Activated naive CD8-positive, alpha-beta T cell treated with anti-CD3 and anti-CD28 coated beads, Interleukin-2, amount 50 U/mL, for 16 hours (primary cell): Measurements from ENCODE around the gene DLX4.

ENCODE experiments used
- DNase-seq: peaks from one replicate; pipeline ENCODE4 v3.0.0-alpha.2; 2020; ENCODE audit warnings: low read depth, low spot score

DLX4 gene

GRCh38 chr17:49946964-49947584 is 21.9 kb upstream of the DLX4 start:
- DNase-seq: no peak

GRCh38 chr17:49949634-49950033 is 19.4 kb upstream of the DLX4 start:
- no peak for DNase-seq

GRCh38 chr17:49951362-49952082 is 17.5 kb upstream of the DLX4 start:
- DNase-seq: no peak

GRCh38 chr17:49952209-49952911 is 16.6 kb upstream of the DLX4 start:
- peak; percentile 56 for DNase-seq

GRCh38 chr17:49952912-49953497 is 16.0 kb upstream of the DLX4 start:
- no peak for DNase-seq

- DNase-seq: no peak
These were observed 13.8 kb upstream of the DLX4 start for GRCh38 chr17:49955157-49955556.

- no peak for DNase-seq
These were observed 12.2 kb upstream of the DLX4 start for GRCh38 chr17:49956780-49957179.

GRCh38 chr17:49957350-49957749 is 11.6 kb upstream of the DLX4 start:
- no peak for DNase-seq

- no peak for DNase-seq
These were observed 10.3 kb upstream of the DLX4 start for GRCh38 chr17:49958723-49959122.

GRCh38 chr17:49959183-49959935 is 9.6 kb upstream of the DLX4 start:
- DNase-seq: no peak

- DNase-seq: no peak
These were observed 6.2 kb upstream of the DLX4 start for GRCh38 chr17:49962599-49963308.

- DNase-seq: no peak
These were observed 5.7 kb upstream of the DLX4 start for GRCh38 chr17:49963309-49963625.

- no peak for DNase-seq
These were observed 5.2 kb upstream of the DLX4 start for GRCh38 chr17:49963626-49964302.

GRCh38 chr17:49964303-49964768 is 4.7 kb upstream of the DLX4 start:
- no peak for DNase-seq

- DNase-seq: no peak
These were observed 4.0 kb upstream of the DLX4 start for GRCh38 chr17:49964769-49965523.

- DNase-seq: no peak
These were observed 3.5 kb upstream of the DLX4 start for GRCh38 chr17:49965524-49965909.

- DNase-seq: no peak
These were observed 2.2 kb upstream of the DLX4 start for GRCh38 chr17:49966767-49967166.

GRCh38 chr17:49967205-49967604 is 1.8 kb upstream of the DLX4 start:
- no peak for DNase-seq

GRCh38 chr17:49967621-49968404 is 1.2 kb upstream of the DLX4 start:
- no peak for DNase-seq
